Ascending aorta (tissue), 2 donors: ENCODE measurements around the gene KNG1. TPM values are rescaled to one million over a fixed set of nuclear protein-coding genes. Genes with fewer than 3 reads are reported as not detected.
"Not testable (repeated sequence)": the region's sequence is repeated elsewhere in the genome, so short reads cannot be mapped to it uniquely, and the experiment has no call there.

Source experiments
- DNase-seq, 2 donors: peaks; one replicate each; pipeline ENCODE4 v3.0.0-alpha.2; 2019; ENCODE audit warnings: low spot score in 2 of 2
- H3K27ac ChIP-seq, 2 donors: fragments of 200-600 bp; sonication (generic); one replicate each; pipeline ENCODE4 v1.5.1; 2016 to 2017; ENCODE audit warnings: mild to moderate bottlenecking in 1 of 2
- H3K27me3 ChIP-seq: fragments of 200-600 bp; sonication (generic); one replicate; pipeline ENCODE4 v1.5.1; 2017
- H3K36me3 ChIP-seq, 2 donors: fragments of 200-600 bp; sonication (generic); one replicate each; pipeline ENCODE4 v1.5.1; 2016
- H3K4me1 ChIP-seq, 2 donors: fragments of 200-600 bp; sonication (generic); one replicate each; pipeline ENCODE4 v1.5.1; 2016 to 2017; ENCODE audit warnings: mild to moderate bottlenecking in 1 of 2
- H3K4me3 ChIP-seq, 2 donors: fragments of 200-600 bp; sonication (generic); one replicate each; pipeline ENCODE4 v1.5.1; 2016 to 2017; ENCODE audit warnings: mild to moderate bottlenecking in 1 of 2
- H3K9me3 ChIP-seq, 2 donors: fragments of 200-600 bp; sonication (generic); one replicate each; pipeline ENCODE4 v1.5.1; 2016
- intact Hi-C: fragments of 100-400 bp; cut with DNase I; formaldehyde crosslinking; loops from one replicate; pipeline ENCODE4 v1.15.1; 2023
- total RNA-seq: library from RNA; depleted of rRNA; stranded (reverse); fragments of >200 nt; gene quantifications from one replicate; pipeline ENCODE4 v1.1.0, GENCODE V29; 2016
- TF ChIP-seq, protein P1 (sequence below), 3 experiments: fragments of 200-600 bp in 2 of 3; fragments of 450-650 bp in 1 of 3; sonication (generic) in 2 of 3; IDR thresholded peaks; one replicate each; pipeline ENCODE4 v1.5.1; 2016 to 2019; ENCODE audit warnings: antibody characterized with exemption in 3 of 3, mild to moderate bottlenecking in 1 of 3, moderate library complexity in 1 of 3

Gene KNG1
- total RNA-seq, 1 donor from 2014 or later = not detected

DNA sequence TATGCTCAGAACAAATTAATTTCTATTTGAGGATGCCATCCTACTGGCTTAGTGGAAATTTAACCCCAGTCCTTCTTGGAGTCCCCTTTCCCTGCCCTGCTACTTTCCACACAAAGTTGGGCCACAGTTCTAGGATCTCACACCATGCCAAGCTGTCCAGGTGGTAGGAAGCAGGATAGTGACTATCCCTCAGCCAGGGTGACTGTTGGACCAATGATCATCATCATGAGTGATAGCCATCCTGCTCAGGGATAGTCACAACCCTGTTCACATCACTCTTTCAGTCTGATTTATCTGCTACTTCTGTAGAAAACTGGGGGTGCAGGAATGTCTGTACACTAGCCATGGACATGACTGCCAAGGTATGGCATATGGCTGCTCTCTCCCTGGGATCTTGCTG, 38.6 kb upstream of the KNG1 start:
- H3K36me3 ChIP-seq = no peaks in the 10 kb centered on the region
- DNase-seq = no peak
- no peaks in the 10 kb centered on the region for H3K4me1 ChIP-seq
- no peak overlapping the region for H3K4me3 ChIP-seq
- no peak overlapping the region for H3K27ac ChIP-seq
- H3K9me3 ChIP-seq = no peaks in the 10 kb centered on the region
- TF ChIP-seq, protein P1, sequence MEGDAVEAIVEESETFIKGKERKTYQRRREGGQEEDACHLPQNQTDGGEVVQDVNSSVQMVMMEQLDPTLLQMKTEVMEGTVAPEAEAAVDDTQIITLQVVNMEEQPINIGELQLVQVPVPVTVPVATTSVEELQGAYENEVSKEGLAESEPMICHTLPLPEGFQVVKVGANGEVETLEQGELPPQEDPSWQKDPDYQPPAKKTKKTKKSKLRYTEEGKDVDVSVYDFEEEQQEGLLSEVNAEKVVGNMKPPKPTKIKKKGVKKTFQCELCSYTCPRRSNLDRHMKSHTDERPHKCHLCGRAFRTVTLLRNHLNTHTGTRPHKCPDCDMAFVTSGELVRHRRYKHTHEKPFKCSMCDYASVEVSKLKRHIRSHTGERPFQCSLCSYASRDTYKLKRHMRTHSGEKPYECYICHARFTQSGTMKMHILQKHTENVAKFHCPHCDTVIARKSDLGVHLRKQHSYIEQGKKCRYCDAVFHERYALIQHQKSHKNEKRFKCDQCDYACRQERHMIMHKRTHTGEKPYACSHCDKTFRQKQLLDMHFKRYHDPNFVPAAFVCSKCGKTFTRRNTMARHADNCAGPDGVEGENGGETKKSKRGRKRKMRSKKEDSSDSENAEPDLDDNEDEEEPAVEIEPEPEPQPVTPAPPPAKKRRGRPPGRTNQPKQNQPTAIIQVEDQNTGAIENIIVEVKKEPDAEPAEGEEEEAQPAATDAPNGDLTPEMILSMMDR (IDR thresholded peaks at IDR 0.05) = no peak
- no peaks in the 10 kb centered on the region for H3K27me3 ChIP-seq
- intact Hi-C loops = no loop called here

DNA sequence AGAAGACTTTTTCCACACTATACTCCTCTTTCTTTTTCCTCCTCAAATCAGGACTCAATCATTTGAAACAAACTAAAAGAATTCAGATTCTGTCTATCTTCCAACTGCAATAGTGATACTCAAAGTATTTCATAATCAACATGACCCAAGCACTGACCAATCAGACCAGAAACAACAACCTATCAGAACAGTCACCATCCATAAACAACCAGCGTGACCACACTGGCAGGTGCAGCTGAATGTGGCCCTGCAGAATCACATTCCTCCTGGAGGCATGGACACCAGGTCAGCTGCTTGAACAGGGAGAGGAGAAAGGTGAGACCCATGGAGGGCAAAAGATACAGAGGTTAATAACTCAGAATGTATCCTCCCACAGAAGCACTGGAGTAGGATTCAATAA, 38.0 kb upstream of the KNG1 start:
- Histone ChIP-seq H3K27me3 (no peaks in the 10 kb centered on the region), H3K4me3 (no peak overlapping the region), H3K9me3 (no peaks in the 10 kb centered on the region), H3K27ac (no peak overlapping the region), H3K36me3 (no peaks in the 10 kb centered on the region), H3K4me1 (no peaks in the 10 kb centered on the region)
- intact Hi-C loops = no loop called here
- no peak for DNase-seq
- TF ChIP-seq, protein P1 (IDR thresholded peaks at IDR 0.05) = no peak

GRCh38 chr3:186680869-186681268, 36.3 kb upstream of the KNG1 start:
- H3K27ac ChIP-seq = no peak overlapping the region
- H3K4me3 ChIP-seq = no peak overlapping the region
- TF ChIP-seq, protein P1 (IDR thresholded peaks at IDR 0.05) = no peak
- H3K4me1 ChIP-seq = no peaks in the 10 kb centered on the region
- no peaks in the 10 kb centered on the region for H3K9me3 ChIP-seq
- intact Hi-C loops = no loop called here
- DNase-seq = no peak
- no peaks in the 10 kb centered on the region for H3K36me3 ChIP-seq
- no peaks in the 10 kb centered on the region for H3K27me3 ChIP-seq

DNA sequence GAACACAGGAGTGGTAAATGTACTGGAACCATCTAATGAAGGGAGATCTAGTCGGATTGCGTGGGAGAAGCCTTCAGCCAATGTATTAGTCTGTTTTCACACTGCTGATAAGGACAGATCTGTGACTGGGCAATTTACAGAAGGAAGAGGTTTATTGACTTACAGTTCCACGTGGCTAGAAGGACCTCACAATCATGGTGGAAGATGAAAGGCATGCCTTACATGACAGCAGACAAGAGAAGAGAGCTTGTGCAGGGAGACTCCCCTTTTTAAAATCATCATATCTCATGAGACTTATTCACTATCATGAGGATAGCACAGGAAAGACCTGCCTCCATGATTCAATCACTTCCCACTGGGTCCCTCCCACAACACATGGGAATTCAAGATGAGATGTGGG, 34.3 kb upstream of the KNG1 start:
- Histone ChIP-seq H3K4me1 (no peaks in the 10 kb centered on the region), H3K4me3 (no peak overlapping the region), H3K27ac (no peak overlapping the region), H3K9me3 (no peaks in the 10 kb centered on the region), H3K36me3 (no peaks in the 10 kb centered on the region), H3K27me3 (no peaks in the 10 kb centered on the region)
- TF ChIP-seq, protein P1 (IDR thresholded peaks at IDR 0.05) = no peak
- no peak for DNase-seq
- intact Hi-C loops = no loop called here

GRCh38 chr3:186683979-186684378, 33.2 kb upstream of the KNG1 start:
- DNase-seq = no peak
- H3K36me3 ChIP-seq = no peaks in the 10 kb centered on the region
- TF ChIP-seq, protein P1 (IDR thresholded peaks at IDR 0.05) = no peak
- no peaks in the 10 kb centered on the region for H3K9me3 ChIP-seq
- H3K27ac ChIP-seq = no peak overlapping the region
- intact Hi-C loops = no loop called here
- no peak overlapping the region for H3K4me3 ChIP-seq
- H3K4me1 ChIP-seq = no peaks in the 10 kb centered on the region
- H3K27me3 ChIP-seq = no peaks in the 10 kb centered on the region

DNA sequence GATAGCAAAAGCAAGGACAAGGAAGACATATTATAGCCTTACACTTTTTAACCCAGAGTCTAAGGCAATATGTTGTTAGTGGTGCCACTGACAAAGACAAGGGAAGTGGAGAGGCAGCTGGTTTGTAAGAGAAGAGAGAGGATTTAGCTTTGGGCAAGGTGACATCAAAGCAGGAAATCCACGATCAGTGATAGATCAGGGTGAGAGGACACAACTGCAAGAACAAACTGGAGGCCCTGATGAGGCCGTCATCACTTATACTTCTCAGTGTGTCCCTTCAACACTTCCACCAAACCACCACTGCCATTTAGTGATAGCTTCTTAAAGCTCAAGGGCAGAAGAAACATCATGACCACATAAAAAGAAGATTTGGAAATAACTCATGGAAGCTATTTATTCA, 30.7 kb upstream of the KNG1 start:
- H3K4me1 ChIP-seq, intact Hi-C loops, H3K4me3 ChIP-seq, H3K9me3 ChIP-seq, DNase-seq, H3K27ac ChIP-seq, H3K27me3 ChIP-seq, H3K36me3 ChIP-seq: not testable (repeated sequence)
